HUDEP-2 (cell line): ENCODE measurements around the gene METAP2.
A peak's percentile ranks its signal among the peaks of the same experiment; 100 is the strongest.

Experiments used
- DNase-seq, 76 experiments: peaks; one replicate each; lab custom pipeline; 2025; ENCODE audit not compliant: unreplicated experiment in 76 of 76; lab: John Stamatoyannopoulos, UW

The METAP2 gene

DNA sequence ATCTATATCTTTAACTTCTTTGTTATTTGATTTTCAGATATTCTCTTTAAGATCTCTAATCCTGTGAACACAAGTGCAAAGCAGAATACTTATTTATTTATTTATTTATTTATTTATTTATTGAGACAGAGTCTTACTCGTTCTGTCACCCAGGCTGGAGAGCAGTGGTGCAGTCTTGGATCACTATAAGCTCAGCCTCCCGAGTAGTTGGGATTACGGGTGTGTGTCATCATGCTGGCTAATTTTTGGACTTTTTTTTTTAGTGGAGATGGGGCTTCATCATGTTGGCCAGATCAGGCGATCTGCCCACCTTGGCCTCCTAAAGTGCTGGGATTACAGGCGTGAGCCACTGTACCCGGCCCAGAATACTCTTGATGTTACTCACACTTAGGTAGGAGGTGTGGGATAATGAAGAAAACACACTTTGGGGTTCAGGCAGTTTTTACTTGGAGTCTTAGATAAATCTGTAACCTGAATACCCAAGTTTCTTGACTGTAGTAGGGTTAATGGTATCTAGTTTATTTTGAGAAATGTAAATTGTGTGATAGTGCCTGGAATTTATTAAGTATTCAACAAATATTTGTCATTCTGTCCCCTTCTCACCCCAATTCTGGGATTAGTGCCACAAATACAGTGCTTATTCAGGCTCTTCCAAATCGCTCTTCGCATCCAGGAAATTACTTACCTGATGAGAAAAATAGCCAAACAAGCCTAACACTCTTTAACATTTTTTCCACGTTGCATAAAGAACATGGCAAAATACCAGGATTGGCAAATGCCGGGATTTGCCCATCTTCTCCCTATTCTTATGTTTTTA lies 33.0 kb downstream of the METAP2 start:
- no peak for DNase-seq

DNA sequence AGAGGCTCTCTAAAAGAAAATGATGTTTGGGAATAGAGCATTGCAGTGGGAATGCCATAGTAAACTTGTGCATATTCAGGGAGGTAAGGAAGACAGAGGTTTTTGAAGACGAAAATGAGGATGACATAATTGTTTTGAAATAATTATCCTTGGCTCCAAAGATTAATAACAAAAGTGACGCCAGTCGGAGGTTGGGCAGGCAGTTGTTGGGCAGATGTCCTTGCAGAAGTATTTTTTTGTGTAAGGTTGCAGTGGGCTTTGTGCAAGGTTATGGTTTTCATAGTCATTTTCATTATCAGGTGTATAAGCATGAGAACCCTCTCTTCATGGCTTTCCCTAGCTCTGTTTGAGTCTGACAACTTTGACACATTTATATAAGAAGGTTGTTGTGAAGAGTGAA lies 35.3 kb downstream of the METAP2 start:
- no peak for DNase-seq

DNA sequence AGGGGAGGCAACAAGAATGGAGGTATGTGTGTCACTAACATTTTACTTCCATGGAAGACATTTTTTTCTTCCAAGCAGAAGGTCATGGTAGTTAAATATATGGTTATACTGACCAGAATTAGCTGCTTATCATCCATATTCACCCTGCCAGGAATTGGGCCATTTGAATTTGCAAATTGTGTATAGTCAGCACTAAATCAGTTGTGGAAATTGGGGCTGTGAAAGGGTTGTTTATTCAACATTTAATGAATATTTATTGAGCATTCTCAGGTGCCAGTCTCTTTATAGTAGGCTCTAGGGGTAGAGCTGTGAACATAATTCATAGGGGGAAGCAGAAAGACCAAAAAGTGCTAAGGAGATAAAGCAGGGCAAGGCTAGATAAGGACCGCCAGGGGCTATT lies 38.0 kb downstream of the METAP2 start:
- peak in 1 of 76 experiments; percentile 2 for DNase-seq

DNA sequence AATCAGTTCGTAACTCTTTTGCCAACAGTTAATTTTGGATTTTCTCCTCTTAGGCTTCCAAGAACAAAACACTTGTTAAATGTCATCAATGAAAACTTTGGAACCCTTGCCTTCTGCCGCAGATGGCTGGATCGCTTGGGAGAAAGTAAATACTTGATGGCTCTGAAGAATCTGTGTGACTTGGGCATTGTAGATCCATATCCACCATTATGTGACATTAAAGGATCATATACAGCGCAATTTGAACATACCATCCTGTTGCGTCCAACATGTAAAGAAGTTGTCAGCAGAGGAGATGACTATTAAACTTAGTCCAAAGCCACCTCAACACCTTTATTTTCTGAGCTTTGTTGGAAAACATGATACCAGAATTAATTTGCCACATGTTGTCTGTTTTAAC lies 39.6 kb downstream of the METAP2 start:
- DNase-seq = no peak

DNA sequence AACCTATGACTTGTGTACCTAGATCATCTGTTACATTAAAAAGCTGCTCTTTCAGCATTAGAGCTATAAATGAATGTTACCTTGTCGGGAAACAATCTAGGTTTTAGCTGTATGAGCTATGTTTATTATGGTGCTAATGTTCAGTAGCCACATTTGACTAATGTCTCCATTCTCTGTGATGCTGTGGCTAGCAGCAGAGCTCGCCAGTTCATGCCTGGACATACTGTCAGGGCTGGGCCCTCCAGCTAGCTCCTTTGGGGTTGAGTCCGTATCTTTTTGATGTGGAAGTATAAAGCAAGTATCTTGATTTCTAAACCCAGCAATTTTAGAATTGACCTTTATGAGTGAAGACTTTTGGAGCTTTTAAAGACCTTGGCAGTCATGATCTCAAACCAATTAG lies 41.2 kb downstream of the METAP2 start:
- no peak for DNase-seq

DNA sequence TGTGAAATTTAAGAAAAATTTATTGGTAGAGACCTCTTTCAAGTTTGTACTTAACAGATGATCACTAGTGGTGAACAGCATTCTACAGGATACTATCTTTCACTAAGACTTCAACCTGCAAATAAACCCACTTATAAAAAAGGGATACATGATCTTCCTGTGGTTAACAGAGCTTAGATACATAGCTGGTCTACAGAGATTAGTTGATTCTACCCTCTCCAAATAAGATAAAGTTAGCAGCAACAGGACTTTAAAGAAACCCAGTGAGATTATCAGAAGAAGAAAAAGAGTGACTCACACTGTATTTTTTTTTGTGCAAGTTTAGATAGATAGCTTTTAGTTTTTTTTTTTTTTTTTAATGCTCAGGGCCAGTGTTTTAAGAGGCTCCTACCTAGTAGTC lies 42.8 kb downstream of the METAP2 start:
- DNase-seq = peak in 35 of 76 experiments; percentile 21 to 89 (median 68)

DNA sequence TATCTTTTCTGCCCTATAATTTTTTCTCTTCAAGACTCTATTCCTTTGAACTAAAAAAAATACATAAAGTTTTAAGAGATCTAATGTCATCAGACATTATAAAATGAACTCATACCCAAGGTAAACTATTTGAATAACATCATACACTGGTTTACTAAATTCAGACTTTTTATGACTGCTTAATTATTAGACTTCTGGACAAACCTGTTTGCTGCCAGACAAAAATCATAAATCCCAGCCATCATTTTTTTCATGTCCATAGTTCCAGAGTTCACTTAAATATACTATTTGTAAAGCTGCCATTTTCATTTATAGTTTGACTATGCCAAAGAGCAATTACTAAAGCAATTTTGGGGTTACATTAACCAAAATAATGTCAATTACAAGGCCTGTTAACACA lies 43.3 kb downstream of the METAP2 start:
- peak in 1 of 76 experiments; percentile 20 for DNase-seq

DNA sequence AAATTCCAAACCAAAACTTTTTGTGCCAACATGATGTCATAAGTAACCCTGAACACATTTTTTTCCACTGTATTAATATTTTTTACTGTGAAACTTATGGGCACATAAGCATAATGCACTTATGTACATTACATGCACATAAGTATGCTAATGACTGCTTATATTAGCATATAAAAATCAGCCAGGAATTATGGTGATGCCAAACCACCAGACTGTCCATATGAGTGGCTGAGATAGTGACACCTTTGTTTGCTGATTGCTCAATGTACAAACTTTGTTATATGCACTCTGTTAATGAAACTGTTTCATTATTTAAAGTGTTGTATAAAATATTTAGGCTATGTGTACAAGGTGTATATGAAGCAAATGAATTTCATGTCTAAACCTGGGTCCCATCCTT lies 45.0 kb downstream of the METAP2 start:
- no peak for DNase-seq

DNA sequence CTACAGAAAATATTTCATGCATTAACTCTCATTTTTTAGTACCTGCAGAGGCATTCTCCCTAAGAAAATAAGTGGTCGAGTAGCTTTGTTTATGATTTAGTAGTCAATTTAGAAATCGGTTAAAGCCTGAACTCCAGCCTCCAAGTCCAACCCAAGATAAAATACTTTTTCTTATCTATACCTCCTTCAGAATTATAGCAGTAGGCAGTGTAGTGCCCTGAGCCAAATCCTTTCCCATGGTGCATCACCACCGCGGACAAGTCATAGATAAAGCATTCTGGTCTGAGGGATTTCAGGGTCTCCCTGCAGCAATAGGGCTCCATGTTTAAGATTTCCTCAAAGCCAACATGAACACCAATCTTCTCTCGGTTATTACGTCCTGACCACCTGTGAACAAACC lies 46.9 kb downstream of the METAP2 start:
- DNase-seq = peak in 49 of 76 experiments; percentile 10 to 67 (median 34)

DNA sequence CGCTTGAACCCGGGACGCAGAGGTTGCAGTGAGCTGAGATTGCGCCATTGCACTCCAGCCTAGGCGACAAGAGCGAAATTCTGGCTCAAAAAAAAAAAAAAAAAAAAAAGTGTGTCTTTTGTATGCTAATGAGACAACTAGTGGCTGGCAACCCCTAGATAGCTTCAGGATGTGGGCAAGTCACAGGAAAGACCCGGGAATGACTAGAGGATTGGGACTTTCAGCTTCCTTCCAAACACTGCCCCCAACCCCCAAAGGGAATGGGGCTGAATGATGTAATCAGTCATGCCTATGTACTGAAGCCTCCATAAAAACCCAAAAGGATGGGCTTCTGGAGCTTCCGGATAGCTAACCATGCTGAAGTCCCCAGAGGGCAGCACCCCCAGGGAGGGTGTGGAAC lies 48.7 kb downstream of the METAP2 start:
- no peak for DNase-seq

DNA sequence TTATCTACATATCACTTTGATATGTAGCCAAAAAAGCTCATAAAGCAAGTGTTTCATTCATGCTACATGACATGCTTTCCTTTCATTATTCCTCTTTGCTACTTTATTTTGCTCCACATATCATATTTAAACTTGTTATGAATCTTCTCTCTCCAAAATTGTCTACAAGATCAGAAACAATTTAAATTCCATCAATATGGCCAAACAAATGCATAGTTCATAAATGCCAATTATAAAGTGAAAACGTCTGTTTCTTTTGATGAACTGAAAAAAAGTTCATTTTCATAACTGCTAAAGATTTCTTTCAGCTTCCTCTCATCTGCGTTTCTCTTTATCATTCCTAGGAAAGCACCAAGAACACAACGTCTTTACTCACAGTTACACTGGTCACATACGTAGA lies 54.5 kb downstream of the METAP2 start:
- DNase-seq = no peak

DNA sequence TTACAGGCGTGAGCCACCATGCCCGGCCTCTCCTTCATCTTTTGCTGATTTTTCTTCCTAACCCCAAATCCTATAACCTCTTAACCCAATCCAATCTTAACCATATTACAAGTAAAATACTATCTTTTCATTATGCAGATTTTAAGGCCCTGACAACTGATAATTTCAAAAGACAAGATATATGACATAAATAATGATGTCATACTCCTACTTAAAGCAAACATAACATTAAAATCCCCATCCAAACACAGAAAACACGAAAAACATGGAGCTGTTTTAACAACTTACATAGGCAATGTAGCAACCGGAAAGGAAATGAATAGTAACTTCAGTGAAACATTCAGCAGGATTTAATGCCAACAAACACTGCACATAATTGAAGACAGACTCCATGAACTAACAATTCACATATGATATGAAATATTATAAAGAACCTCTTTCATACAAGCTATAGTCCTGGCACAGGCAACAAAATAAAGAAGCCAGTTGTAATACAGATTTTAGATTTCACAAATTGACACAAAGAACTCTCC lies 55.8 kb downstream of the METAP2 start:
- DNase-seq = no peak

DNA sequence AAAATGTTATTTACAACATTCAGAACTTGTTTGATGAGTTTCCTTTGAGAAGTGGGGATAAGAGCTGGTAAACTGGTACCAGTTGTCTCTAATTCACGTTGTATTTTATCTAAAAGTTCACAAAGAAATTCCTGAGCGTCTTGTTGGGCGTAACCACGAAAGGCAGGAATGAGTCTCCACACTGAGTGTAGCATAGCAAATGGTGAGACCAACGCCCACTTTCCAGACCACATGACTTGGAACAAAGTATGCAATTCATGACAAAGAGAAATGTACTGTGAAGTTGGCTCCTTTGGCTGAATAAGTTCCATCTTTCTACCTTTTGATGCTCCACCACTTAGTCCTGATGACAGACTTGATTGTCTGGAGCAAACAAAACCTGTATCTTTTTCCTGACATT lies 58.9 kb downstream of the METAP2 start:
- DNase-seq = peak in 3 of 76 experiments; percentile 11 to 24 (median 14)

DNA sequence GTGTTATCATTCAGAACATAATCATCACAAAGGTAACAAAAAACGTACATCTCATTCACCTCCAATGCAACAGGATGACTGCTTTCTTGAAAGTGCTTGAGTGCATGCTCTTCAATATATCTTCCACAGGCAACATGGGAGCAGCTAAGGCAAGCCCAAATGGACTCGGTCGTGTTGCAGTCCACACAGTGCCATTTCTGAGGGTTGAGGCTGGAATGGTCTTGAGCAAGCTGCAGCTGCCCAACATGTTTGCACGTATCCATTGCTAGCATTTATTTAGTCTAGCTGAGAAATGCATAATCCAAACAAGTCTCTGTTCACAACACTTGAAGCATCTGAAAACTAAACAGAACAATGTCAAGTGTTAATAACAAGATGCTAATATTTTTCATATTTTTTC lies 60.0 kb downstream of the METAP2 start:
- no peak for DNase-seq

DNA sequence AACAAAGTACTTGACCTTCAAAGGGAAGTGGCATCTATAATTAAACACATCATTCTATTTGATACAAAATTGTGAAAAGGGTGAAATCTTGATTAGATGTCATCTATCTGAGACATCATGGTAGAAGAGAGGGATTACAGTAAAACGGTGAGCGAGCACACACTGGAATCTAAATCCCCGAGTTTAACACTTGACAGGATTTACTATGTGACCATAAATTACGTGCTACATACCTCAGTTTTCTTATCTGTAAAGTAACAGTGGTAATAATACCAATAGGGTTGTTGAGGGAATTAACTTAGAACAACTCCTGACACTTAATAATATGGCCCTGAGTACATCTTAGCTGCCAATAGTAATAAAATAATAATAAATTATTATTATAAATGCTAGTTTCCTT lies 64.1 kb downstream of the METAP2 start:
- no peak for DNase-seq

DNA sequence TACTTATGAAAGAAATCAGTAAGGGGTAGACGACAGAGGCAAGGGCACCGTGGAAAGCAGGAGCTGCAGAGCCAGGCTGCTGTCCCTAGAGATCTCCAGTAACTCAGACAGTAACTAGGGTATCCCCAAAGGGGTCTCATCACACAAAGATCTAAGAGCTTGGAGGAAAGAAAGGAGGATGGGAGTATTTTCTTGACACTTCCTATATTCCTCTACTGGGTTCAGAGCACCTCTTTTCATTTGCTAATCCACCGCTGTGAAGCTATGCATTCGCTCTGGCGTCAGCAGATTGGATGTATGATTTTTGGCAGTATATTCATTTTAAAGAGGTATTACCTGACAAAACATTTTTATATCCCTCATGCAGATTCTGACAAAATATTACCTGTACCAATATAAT lies 64.7 kb downstream of the METAP2 start:
- no peak for DNase-seq

DNA sequence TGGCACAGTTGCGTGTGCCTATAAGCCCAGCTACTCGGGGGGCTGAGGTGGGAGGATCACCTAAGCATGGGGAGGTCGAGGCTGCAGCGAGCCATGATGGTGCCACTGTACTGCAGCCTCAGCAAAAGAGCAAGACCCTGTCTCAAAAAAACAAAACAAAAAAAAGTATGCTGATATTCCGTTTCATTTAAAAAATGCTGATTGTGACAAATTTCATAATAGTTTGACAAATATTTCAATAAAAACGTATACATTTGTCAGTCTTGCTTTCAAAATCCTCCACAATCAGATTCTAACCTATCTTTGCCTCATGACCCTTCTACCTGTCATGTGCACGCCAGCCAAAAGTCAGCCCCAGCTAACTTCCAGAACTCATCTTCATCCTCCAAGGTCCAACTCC lies 67.5 kb downstream of the METAP2 start:
- DNase-seq = no peak

DNA sequence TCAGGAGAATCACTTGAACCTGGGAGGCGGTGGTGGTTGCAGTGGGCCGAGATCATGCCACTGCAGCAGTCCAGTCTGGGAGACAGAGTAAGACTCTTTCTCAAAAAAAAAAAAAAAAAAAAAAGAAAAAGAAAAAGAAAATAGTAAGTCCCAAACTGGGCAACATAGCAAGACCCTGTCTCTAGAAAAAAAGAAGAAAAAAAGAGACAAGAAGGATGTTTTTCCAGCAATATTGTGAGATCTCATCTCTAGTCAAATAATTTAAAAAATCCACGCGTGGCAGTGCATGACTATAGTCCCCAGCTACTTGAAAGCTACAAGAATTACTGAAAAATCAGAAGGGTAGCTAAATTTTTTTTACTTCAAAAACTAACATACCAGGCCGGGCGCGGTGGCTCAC lies 69.4 kb downstream of the METAP2 start:
- DNase-seq = no peak

DNA sequence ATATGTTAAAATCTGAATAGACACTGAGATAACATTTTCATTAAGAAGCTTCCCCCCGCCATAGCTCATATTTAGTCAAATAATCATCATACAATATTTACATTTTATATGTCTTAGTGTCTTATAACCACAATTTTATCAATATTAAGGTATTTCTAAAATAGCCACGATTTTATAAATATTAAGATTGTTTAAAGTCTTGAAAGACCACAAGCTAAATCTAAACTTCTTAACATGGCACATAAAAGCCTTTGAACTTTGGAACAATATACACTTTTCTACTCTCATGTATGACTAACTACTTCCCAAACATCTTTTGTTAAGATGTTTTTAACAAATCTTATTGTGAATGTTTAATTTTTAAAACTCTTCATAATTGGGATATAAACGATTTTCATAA lies 70.8 kb downstream of the METAP2 start:
- no peak for DNase-seq

DNA sequence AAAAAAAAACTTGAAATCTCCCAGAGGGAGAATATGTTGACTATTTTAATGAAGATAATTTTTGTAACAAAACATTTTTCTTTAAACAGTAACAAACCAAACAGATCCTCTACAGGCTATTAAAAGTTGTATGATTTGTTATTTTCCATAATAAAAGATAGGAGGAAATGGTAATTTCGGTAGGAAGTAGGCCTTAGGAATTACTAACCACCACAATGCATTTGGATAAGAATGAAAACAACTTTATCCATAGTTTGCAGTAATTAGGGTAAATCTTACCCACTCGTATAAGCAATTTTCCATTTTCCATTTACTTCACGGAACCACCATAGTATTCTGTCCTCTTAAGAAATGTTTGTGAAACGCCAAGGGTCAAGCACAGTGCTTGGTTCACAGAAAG lies 71.4 kb downstream of the METAP2 start:
- no peak for DNase-seq

DNA sequence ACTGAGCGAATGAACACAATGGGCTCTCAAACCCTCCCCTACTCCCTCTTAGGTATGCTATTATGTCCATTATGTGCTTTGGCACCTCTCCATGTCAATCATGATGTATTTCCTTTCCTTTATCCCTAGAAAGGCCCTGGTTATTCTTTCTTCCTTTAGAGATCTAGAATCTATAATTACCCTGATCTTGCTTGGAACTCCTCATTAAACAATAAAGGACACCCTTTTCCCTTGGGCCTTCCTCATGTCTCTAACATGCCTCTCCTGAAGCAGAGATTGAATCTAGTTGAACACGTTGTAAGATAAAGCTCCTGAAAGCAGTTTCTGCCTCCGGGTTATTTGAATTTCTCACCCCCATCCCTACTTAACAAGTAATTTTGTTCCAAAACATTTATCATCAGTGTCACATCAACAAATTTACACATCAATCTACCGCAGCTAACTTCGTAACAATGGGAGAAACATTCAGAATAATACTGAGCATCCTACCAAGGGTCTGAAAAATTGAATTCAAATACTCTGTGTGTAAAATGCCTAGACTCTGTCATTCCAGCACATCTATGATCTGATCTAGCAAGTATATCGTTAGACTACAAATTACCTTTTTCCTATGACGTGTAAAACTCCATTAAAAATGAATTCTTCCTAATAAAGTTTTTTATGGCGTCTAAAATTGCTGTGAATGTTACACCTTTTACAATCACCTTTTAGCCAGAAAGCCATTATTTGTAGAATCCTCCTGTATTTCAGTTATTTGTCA lies 72.0 kb downstream of the METAP2 start:
- no peak for DNase-seq

DNA sequence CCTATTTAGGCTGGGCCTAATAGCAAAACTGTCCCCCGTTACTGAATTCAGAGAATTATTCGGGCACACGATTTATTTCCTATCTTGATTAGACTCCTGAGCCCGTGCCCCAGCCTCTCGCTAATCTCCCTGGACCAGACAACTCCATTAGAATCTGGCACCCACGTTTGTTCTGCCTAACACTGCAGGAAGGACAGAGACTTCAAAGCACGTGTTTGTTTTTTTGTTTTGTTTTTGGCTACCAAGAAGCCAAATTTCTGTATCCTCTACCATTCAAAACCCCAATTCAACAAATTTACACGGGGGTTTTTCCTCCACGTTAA lies 72.5 kb downstream of the METAP2 start:
- DNase-seq = peak in 71 of 76 experiments; percentile 18 to 87 (median 62)
